DND-41 (cell line): ENCODE data around the gene ZNF709.

Experiments used
- EZH2 ChIP-seq: IDR thresholded peaks from 3 replicates; pipeline ENCODE4 v1.6.1; 2012; ENCODE audit warnings: borderline replicate concordance, low read depth, mild to moderate bottlenecking, moderate library complexity, low read length, inconsistent platforms; ENCODE audit not compliant: severe bottlenecking
- TF ChIP-seq, protein P1 (sequence below): IDR thresholded peaks from 2 replicates; pipeline ENCODE4 v1.5.1; 2012; ENCODE audit warnings: borderline replicate concordance, low read length, moderate library complexity, mild to moderate bottlenecking; ENCODE audit not compliant: poor library complexity, severe bottlenecking; ENCODE audit errors: extremely low read depth

DNA sequence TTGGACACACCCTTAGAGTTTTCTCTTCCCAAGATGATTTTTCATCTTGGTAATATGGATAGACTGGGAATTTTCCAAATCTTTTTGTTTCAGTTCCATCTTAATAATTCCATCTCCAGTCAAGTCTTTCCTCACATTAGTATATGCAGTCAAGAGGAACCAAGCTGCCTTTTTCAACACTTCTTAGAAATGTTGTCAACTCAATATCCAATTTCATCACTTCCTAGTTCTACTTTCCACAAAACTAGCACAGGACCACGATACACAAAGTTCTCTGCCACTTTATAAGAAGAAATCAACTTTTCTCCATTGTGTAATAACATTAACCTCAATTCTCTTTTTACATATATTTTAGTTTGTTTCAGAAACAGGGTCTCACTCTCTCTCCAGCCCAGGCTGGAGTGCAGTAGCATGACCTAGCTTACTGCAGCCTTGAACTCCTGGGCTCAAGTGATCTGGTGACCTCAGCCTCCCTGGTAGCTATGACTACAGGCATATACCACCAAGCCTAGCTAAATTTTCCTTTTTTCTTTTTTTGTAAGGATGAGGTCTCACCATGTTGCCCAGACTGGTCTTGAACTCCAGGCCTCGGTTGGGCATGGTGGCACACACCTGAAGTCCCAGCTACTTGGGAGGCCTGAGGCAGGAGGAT is 59.3 kb downstream of the ZNF709 start:
- TF ChIP-seq, protein P1, sequence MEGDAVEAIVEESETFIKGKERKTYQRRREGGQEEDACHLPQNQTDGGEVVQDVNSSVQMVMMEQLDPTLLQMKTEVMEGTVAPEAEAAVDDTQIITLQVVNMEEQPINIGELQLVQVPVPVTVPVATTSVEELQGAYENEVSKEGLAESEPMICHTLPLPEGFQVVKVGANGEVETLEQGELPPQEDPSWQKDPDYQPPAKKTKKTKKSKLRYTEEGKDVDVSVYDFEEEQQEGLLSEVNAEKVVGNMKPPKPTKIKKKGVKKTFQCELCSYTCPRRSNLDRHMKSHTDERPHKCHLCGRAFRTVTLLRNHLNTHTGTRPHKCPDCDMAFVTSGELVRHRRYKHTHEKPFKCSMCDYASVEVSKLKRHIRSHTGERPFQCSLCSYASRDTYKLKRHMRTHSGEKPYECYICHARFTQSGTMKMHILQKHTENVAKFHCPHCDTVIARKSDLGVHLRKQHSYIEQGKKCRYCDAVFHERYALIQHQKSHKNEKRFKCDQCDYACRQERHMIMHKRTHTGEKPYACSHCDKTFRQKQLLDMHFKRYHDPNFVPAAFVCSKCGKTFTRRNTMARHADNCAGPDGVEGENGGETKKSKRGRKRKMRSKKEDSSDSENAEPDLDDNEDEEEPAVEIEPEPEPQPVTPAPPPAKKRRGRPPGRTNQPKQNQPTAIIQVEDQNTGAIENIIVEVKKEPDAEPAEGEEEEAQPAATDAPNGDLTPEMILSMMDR = no peak
- no peak for TF ChIP-seq EZH2
